IPS DF 19.7 (cell line): Measurements from ENCODE around the gene WDR86.

Experiments used
- DNase-seq: peaks from one replicate; pipeline ENCODE4 v3.0.0-alpha.2; 2013; ENCODE audit warnings: low read depth, low spot score

WDR86 gene

GRCh38 chr7:151391358-151391730 lies 18.5 kb downstream of the WDR86 start:
- no peak for DNase-seq

GRCh38 chr7:151390598-151391357 lies 19.1 kb downstream of the WDR86 start:
- no peak for DNase-seq

- no peak for DNase-seq
These were observed 19.9 kb downstream of the WDR86 start for GRCh38 chr7:151389768-151390597.

- no peak for DNase-seq
These were observed 20.6 kb downstream of the WDR86 start for GRCh38 chr7:151389096-151389767.

GRCh38 chr7:151388430-151388829 lies 21.4 kb downstream of the WDR86 start:
- DNase-seq = no peak

- DNase-seq = no peak
These were observed 21.9 kb downstream of the WDR86 start for GRCh38 chr7:151388007-151388297.

- no peak for DNase-seq
These were observed 22.5 kb downstream of the WDR86 start for GRCh38 chr7:151387161-151388006.

- no peak for DNase-seq
These were observed 23.3 kb downstream of the WDR86 start for GRCh38 chr7:151386301-151387160.

GRCh38 chr7:151385626-151386300 lies 24.1 kb downstream of the WDR86 start:
- no peak for DNase-seq

GRCh38 chr7:151384776-151385625 lies 24.8 kb downstream of the WDR86 start:
- no peak for DNase-seq

GRCh38 chr7:151384352-151384697 lies 25.5 kb downstream of the WDR86 start:
- DNase-seq = no peak

GRCh38 chr7:151383638-151384351 lies 26.0 kb downstream of the WDR86 start:
- no peak for DNase-seq

- DNase-seq = no peak
These were observed 27.6 kb downstream of the WDR86 start for GRCh38 chr7:151382079-151382885.

GRCh38 chr7:151381348-151382078 lies 28.3 kb downstream of the WDR86 start:
- no peak for DNase-seq

- DNase-seq = no peak
These were observed 28.8 kb downstream of the WDR86 start for GRCh38 chr7:151381098-151381347.

- DNase-seq = no peak
These were observed 29.4 kb downstream of the WDR86 start for GRCh38 chr7:151380199-151381097.
